GM12878 (cell line): ENCODE data around the gene FOXR1. TPM values are rescaled to one million over a fixed set of nuclear protein-coding genes. Genes with fewer than 3 reads are reported as not detected.

Source experiments
- ATAC-seq: fragments of 200-7000 bp; cut with Tn5 transposase; 3 replicates; pipeline ENCODE4 v1.9.1; 2020; ENCODE audit warnings: mild to moderate bottlenecking, moderate library complexity
- BruUV-seq: library from RNA; stranded (reverse); fragments of 400-500 nt; replicated peaks from 2 replicates; lab custom pipeline; 2021; lab: Mats Ljungman, UMichigan
- CTCF ChIA-PET: fragments of 300-600 bp; sonication (Branson Sonifier 250); formaldehyde crosslinking; extraction: SDS; loops from one replicate; lab custom pipeline; 2021; ENCODE audit warnings: inconsistent platforms; lab: Yijun Ruan, JAX
- POLR2A ChIA-PET: fragments of 350-600 bp; formaldehyde crosslinking; extraction: SDS; loops from one replicate; lab custom pipeline; 2021; ENCODE audit warnings: inconsistent platforms; lab: Charles Lee
- RAD21 ChIA-PET: fragments of 300-600 bp; sonication (Branson Sonifier 250); formaldehyde crosslinking; loops from one replicate; lab custom pipeline; 2023; ENCODE audit warnings: antibody characterized with exemption; ENCODE audit not compliant: unreplicated experiment; lab: Charles Lee
- SMC1A ChIA-PET: fragments of 300-600 bp; sonication (Branson Sonifier 250); formaldehyde crosslinking; loops from one replicate; lab custom pipeline; 2023; ENCODE audit not compliant: unreplicated experiment, uncharacterized antibody; lab: Charles Lee
- DNase-seq: peaks from one replicate; pipeline ENCODE4 v3.0.0-alpha.2; 2011; ENCODE audit warnings: low read depth, low spot score
- FAIRE-seq: peaks from 3 replicates; lab custom pipeline; 2011; peaks lifted over from hg19 to GRCh38; lab: Jason Lieb, UNC
- H2AFZ ChIP-seq: 2 replicates; pipeline ENCODE4 v1.6.0; 2011; ENCODE audit warnings: low read depth, low read length, control low read depth; ENCODE audit not compliant: control insufficient read depth
- H3K27ac ChIP-seq: 2 replicates; pipeline ENCODE4 v1.5.1; 2011; ENCODE audit warnings: control low read depth; ENCODE audit not compliant: control insufficient read depth, insufficient read depth
- H3K27me3 ChIP-seq, 2 experiments: replicated peaks in 1 of 2; 2 replicates each; pipeline versions ENCODE4 v1.6.0 to v1.6.1; 2011; ENCODE audit warnings: low read length in 1 of 2; ENCODE audit not compliant: control insufficient read depth in 2 of 2, insufficient read depth in 2 of 2
- H3K36me3 ChIP-seq, 2 experiments: 2 replicates each; pipeline ENCODE4 v1.5.1; 2011; ENCODE audit warnings: low read length in 1 of 2; ENCODE audit not compliant: control insufficient read depth in 2 of 2, insufficient read depth in 2 of 2
- H3K4me1 ChIP-seq: 2 replicates; pipeline ENCODE4 v1.6.1; 2011; ENCODE audit warnings: mild to moderate bottlenecking, low read length, moderate library complexity, mixed read lengths; ENCODE audit not compliant: control insufficient read depth, insufficient read depth
- H3K4me2 ChIP-seq: 2 replicates; pipeline ENCODE4 v1.6.0; 2011; ENCODE audit warnings: control low read depth; ENCODE audit not compliant: control insufficient read depth, insufficient read depth
- H3K4me3 ChIP-seq: fragments of 200-600 bp; sonication (generic); 2 replicates; pipeline ENCODE4 v1.5.1; 2016
- H3K79me2 ChIP-seq: 2 replicates; pipeline ENCODE4 v1.6.0; 2011; ENCODE audit warnings: low read length; ENCODE audit not compliant: control insufficient read depth, insufficient read depth
- H3K9ac ChIP-seq: 2 replicates; pipeline ENCODE4 v1.8.0; 2011; ENCODE audit warnings: low read length, control low read depth, mixed read lengths; ENCODE audit not compliant: control insufficient read depth, insufficient read depth
- H3K9me3 ChIP-seq: replicated peaks from 3 replicates; pipeline ENCODE4 v1.5.1; 2011; ENCODE audit warnings: mild to moderate bottlenecking, low read length; ENCODE audit not compliant: control insufficient read depth, insufficient read depth
- H4K20me1 ChIP-seq: 2 replicates; pipeline ENCODE4 v1.6.0; 2011; ENCODE audit not compliant: control insufficient read depth, insufficient read depth
- CBFB ChIP-seq: IDR thresholded peaks from 2 replicates; pipeline ENCODE4 v1.6.1; 2016; ENCODE audit warnings: antibody characterized with exemption, low read depth
- CTCF ChIP-seq, 3 experiments: IDR thresholded peaks in 2 of 3; conservative IDR thresholded peaks in 1 of 3; 2 replicates each; pipeline ENCODE4 v1.5.1; 2011; ENCODE audit warnings: low read depth in 3 of 3, low read length in 3 of 3, mild to moderate bottlenecking in 3 of 3, control low read depth in 2 of 3, moderate library complexity in 2 of 3, inconsistent platforms in 1 of 3, mixed read lengths in 1 of 3; ENCODE audit not compliant: control insufficient read depth in 2 of 3, insufficient read depth in 1 of 3; ENCODE audit errors: extremely low read depth in 1 of 3
- ZBTB40 ChIP-seq: fragments of 450-650 bp; IDR thresholded peaks from 2 replicates; pipeline ENCODE4 v1.6.1; 2016; ENCODE audit warnings: mild to moderate bottlenecking, moderate library complexity, borderline replicate concordance
- WGBS: methylation state at CpG from one replicate; pipeline ENCODE4 v1.1.6; 2016; ENCODE audit warnings: low lambda C conversion rate; ENCODE audit not compliant: insufficient replicate concordance, insufficient coverage; ENCODE audit errors: missing lambda C conversion rate; 5-methylcytosine and 5-hydroxymethylcytosine counted together
- in situ Hi-C: fragments of 300-500 bp; cut with MboI; formaldehyde crosslinking; loops from 9 replicates; pipeline ENCODE4 v1.14.3; 2018; ENCODE audit warnings: mixed read lengths
- intact Hi-C: fragments of 100-400 bp; cut with micrococcal nuclease; formaldehyde crosslinking; loops from one replicate; pipeline ENCODE4 v1.14.2; 2022; ENCODE audit not compliant: unreplicated experiment
- polyA plus RNA-seq, 11 experiments: library from polyadenylated mRNA; depleted of rRNA in 4 of 11; unstranded in 6 of 11; stranded (reverse) in 5 of 11; fragments of >200 nt; fragmentation: Nextera tagmentation in 4 of 11; fragmentation: Illumina TruSeq in 1 of 11; extraction: Ambion mirVana in 4 of 11; extraction: Trizol in 1 of 11; gene quantifications; 1 replicate in 1 of 11; 2 replicates in 10 of 11; pipeline versions ENCODE4 v1.2.1 to v1.2.3, GENCODE V29; 2011 to 2016; ENCODE audit warnings: inconsistent platforms in 2 of 11, missing spikeins in 2 of 11, low read depth in 1 of 11
- total RNA-seq, 4 experiments: library from RNA; depleted of rRNA in 3 of 4; stranded (reverse); fragments of >200 nt in 3 of 4; fragmentation: Illumina TruSeq in 1 of 4; extraction: Trizol in 1 of 4; gene quantifications; 2 replicates each; pipeline versions ENCODE4 v1.2.1 to v1.2.3, GENCODE V29; 2013 to 2021

The FOXR1 gene
- total and polyA plus RNA-seq, 10 of the 15 experiments (the other 5 are each of a cell fraction or from before 2014, with no cell fraction given): not detected

DNA sequence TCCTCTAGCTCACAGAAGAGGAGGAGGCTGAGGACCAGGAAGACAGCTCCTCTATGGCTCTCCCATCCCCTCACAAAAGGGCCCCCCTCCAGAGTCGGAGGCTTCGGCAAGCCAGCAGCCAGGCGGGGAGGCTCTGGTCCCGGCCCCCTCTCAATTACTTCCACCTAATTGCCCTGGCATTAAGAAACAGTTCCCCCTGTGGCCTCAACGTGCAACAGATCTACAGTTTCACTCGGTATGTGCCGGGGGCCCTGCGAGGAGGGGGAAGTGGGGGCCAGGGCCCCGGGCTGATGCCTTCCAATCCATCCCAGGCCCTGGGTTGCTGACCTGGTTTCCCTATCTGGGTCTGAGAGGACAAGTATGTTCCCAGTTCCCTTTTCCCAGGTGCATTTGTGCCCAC is 7.9 kb downstream of the FOXR1 start:
- H3K27me3 ChIP-seq: no peaks in the 10 kb centered on the region
- no TSS peak for BruUV-seq
- 29% methylated on average over 9 of the region's 9 CpGs for whole genome bisulfite sequencing
- CTCF ChIA-PET: no interaction called here
- no peaks in the 10 kb centered on the region for H3K4me1 ChIP-seq
- no peak overlapping the region for H3K27ac ChIP-seq
- in situ Hi-C loops (no loop called here), intact Hi-C loops (no loop called here)
- no peaks in the 10 kb centered on the region for H3K9me3 ChIP-seq
- RAD21 ChIA-PET: no interaction called here
- DNase-seq (no peak), FAIRE-seq (no peak), ATAC-seq (peak; percentile 38; the same call in 2 of the 3 replicates)
- no peaks in the 10 kb centered on the region; the same call in 1 of the 2 replicates for H4K20me1 ChIP-seq
- H3K4me2 ChIP-seq: no peak overlapping the region
- POLR2A ChIA-PET: no interaction called here
- H3K9ac ChIP-seq: no peak overlapping the region
- SMC1A ChIA-PET: no interaction called here
- TF ChIP-seq CTCF (IDR thresholded peaks at IDR 0.05 in 2 of 3, conservative IDR thresholded peaks at IDR 0.05 in 1 of 3; ENCODE audit: control insufficient read depth in 2 of 3, extremely low read depth in 1 of 3, insufficient read depth in 1 of 3, low read depth in 3 of 3, low read length in 3 of 3) (no peak), CBFB (no peak), ZBTB40 (no peak)
- H3K4me3 ChIP-seq: no peak overlapping the region
- no peak overlapping the region for H2AFZ ChIP-seq
- no peaks in the 10 kb centered on the region for H3K79me2 ChIP-seq
- H3K36me3 ChIP-seq: no peaks in the 10 kb centered on the region
